Esophagus squamous epithelium (tissue), 4 donors: ENCODE results near the gene CGB3.

Source experiments
- CTCF ChIP-seq, 6 experiments: fragments of 450-650 bp in 4 of 6; fragments of 200-600 bp in 2 of 6; sonication (generic) in 2 of 6; IDR thresholded peaks; one replicate each; pipeline ENCODE4 v1.5.1; 2016 to 2019; ENCODE audit warnings: antibody characterized with exemption in 6 of 6, mild to moderate bottlenecking in 4 of 6, moderate library complexity in 4 of 6
- POLR2A ChIP-seq, 4 donors: fragments of 450-650 bp; IDR thresholded peaks; one replicate each; pipeline ENCODE4 v1.6.1; 2017; ENCODE audit warnings: antibody characterized with exemption in 4 of 4, mild to moderate bottlenecking in 4 of 4, moderate library complexity in 3 of 4

GRCh38 chr19:48985711-48986110, 38.4 kb downstream of the CGB3 start:
- TF ChIP-seq CTCF (IDR thresholded peaks at IDR 0.05) (no peak), POLR2A (IDR thresholded peaks at IDR 0.05) (no peak)
